ENCODE measurements around the gene DCST2.

DNA sequence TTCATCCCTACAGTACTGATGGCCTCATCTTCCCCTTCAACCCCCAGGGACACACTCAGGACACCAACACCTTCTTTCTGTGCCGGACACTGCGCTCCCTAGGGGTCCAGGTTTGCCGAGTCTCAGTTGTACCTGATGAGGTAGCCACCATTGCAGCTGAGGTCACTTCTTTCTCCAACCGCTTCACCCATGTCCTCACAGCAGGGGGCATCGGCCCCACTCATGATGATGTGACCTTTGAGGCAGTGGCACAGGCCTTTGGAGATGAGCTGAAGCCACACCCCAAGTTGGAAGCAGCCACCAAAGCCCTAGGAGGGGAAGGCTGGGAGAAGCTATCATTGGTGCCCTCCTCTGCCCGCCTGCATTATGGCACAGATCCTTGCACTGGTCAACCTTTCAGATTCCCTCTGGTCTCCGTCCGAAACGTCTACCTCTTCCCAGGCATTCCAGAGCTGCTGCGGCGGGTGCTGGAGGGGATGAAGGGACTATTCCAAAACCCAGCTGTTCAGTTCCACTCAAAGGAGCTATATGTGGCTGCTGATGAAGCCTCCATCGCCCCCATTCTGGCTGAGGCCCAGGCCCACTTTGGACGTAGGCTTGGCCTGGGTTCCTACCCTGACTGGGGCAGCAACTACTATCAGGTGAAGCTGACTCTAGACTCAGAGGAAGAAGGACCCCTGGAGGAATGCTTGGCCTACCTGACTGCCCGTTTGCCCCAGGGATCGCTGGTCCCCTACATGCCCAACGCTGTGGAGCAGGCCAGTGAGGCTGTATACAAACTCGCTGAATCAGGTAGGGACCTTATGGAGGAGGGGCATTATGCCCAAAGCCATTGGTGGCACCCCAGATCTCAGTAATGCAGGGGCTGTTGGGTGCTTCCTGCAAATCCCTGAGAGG, 45.3 kb downstream of the DCST2 start:
- TF ChIP-seq, protein P1, sequence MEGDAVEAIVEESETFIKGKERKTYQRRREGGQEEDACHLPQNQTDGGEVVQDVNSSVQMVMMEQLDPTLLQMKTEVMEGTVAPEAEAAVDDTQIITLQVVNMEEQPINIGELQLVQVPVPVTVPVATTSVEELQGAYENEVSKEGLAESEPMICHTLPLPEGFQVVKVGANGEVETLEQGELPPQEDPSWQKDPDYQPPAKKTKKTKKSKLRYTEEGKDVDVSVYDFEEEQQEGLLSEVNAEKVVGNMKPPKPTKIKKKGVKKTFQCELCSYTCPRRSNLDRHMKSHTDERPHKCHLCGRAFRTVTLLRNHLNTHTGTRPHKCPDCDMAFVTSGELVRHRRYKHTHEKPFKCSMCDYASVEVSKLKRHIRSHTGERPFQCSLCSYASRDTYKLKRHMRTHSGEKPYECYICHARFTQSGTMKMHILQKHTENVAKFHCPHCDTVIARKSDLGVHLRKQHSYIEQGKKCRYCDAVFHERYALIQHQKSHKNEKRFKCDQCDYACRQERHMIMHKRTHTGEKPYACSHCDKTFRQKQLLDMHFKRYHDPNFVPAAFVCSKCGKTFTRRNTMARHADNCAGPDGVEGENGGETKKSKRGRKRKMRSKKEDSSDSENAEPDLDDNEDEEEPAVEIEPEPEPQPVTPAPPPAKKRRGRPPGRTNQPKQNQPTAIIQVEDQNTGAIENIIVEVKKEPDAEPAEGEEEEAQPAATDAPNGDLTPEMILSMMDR (IDR thresholded peaks at IDR 0.05; ENCODE audit: poor library complexity, severe bottlenecking) = no peak
- TF ChIP-seq RAD21 (conservative IDR thresholded peaks at IDR 0.05) (no peak), POLR2AphosphoS5 (IDR thresholded peaks at IDR 0.05) (no peak), MXI1 (conservative IDR thresholded peaks at IDR 0.05; ENCODE audit: poor library complexity, severe bottlenecking) (no peak), EZH2 (IDR thresholded peaks at IDR 0.05; ENCODE audit: borderline replicate concordance, insufficient read depth, low read length, poor library complexity, severe bottlenecking) (no peak), EP300 (conservative IDR thresholded peaks at IDR 0.05; ENCODE audit: poor library complexity, severe bottlenecking) (no peak), SMC3 (conservative IDR thresholded peaks at IDR 0.05; ENCODE audit: poor library complexity) (no peak)

Data from neural cell (in vitro differentiated cells).